Measurements from ENCODE around the gene ZFPL1.

- TF ChIP-seq, protein P1, sequence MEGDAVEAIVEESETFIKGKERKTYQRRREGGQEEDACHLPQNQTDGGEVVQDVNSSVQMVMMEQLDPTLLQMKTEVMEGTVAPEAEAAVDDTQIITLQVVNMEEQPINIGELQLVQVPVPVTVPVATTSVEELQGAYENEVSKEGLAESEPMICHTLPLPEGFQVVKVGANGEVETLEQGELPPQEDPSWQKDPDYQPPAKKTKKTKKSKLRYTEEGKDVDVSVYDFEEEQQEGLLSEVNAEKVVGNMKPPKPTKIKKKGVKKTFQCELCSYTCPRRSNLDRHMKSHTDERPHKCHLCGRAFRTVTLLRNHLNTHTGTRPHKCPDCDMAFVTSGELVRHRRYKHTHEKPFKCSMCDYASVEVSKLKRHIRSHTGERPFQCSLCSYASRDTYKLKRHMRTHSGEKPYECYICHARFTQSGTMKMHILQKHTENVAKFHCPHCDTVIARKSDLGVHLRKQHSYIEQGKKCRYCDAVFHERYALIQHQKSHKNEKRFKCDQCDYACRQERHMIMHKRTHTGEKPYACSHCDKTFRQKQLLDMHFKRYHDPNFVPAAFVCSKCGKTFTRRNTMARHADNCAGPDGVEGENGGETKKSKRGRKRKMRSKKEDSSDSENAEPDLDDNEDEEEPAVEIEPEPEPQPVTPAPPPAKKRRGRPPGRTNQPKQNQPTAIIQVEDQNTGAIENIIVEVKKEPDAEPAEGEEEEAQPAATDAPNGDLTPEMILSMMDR (IDR thresholded peaks at IDR 0.05), result no peak
- no peak for TF ChIP-seq POLR2A (IDR thresholded peaks at IDR 0.05)
Observed at GRCh38 chr11:65119670-65119995, 35.6 kb downstream of the ZFPL1 start.
